Middle frontal gyrus (tissue), 1 donor: ENCODE data around the gene JMJD4.
"Not testable (repeated sequence)": the region's sequence is repeated elsewhere in the genome, so short reads cannot be mapped to it uniquely, and the experiment has no call there.

ENCODE experiments used
- DNase-seq: peaks from one replicate; pipeline ENCODE4 v3.0.0-alpha.2; 2015; ENCODE audit warnings: low spot score; ENCODE audit errors: extremely low spot score

Gene JMJD4

GRCh38 chr1:227732586-227733308 lies 2.4 kb downstream of the JMJD4 start:
- no peak for DNase-seq

DNA sequence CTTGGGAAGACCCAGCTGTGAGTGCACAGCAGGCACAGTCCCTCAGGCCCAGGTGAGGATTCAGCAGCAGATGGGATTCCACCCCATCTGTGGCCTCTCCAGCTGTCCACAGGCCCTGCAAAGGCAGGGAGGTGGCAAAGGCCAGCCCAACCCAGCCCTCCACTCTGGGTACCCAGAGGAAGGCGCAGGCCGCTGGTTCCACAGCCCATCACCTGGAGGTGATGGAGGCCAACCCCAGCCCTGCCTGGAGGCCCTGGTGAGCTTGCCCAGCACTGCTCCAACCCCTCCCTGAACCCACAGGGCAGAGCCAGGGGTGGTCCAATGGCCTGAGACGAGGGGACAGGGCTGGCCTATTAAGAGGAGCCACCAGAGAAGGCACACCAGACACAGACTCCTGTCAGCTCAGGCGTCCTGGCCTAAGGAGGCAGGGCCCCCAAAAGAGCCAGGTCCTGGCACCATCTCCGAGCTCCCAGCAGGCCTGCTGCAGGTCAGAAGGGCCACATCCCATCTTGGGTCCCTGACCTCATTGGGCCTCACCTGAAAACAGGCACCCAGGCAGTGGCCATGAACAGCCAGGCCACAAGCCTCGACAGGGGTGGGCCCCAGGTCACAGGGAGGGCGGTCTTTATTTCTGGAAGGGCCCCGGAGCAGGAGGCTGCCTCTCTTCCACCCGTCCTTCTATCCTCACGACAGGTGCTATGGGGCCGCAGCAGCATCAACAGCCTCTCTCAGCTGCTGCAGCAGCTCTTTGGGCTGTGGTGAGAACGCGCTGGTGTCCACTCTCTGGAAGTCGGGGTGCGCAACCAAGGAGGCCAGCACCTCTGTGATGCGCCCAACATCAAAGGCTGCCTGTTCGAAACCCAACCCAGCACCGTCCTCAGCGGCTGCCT lies 3.2 kb downstream of the JMJD4 start:
- DNase-seq: no peak

DNA sequence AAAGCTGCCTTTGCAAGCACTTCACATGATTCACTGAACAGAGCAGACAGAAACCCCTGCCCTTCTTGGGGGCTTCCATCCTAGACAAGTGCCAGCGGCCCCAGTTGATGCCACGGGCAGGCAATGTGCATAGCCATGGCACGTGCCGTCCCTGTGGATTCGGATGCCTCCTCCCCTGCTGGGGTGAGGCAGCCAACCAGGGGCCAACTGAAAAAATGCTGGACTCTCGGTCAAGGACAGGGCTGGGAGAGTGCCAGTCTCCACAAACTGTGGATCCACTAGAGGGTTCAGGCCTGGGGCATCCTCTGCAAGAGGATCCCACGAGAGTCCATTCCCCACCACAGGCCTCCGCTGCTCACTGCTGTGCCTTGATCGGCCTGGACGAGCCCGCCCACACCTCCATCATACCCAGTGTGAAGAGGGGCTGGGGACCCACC lies 3.8 kb downstream of the JMJD4 start:
- no peak for DNase-seq

- no peak for DNase-seq
Observed at GRCh38 chr1:227730630-227731151, 4.4 kb downstream of the JMJD4 start.

DNA sequence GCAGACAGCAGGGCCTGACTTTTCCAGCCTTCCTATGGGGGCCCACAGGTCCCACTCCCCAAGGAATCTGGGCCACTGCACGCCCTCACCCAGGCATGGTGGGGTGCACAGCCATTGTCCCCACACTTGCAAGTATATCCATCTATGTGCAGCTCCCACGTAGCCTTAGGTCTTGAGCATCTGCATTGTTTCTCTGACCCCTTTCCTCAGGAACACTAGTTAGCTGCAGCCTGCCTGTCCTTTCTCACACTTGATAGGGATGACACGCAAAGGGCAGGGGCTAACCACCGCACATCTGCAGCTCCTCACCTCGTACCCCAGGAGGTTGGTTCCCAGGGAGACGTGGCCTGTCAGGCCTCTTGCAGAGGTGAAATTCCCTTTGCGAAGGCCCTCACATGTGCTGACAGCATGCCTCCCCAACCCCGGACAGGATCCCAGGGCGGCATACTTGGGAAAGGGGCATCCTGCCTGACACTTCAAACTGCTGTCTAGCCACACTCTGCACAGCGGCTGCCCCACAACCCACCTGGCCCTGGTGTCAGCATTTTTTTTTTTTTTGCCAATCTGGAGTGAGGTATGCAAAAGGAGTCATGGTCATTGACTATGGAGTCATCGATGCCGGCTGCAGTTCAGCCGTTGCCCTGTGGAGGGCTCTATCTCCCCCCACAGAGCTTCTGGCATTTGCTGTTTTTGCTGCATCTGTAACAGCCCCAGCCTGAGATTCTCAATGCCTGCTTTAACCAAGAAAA lies 5.0 kb downstream of the JMJD4 start:
- peak; percentile 30 for DNase-seq

- DNase-seq: no peak
Observed at GRCh38 chr1:227729144-227729880, 5.8 kb downstream of the JMJD4 start.

DNA sequence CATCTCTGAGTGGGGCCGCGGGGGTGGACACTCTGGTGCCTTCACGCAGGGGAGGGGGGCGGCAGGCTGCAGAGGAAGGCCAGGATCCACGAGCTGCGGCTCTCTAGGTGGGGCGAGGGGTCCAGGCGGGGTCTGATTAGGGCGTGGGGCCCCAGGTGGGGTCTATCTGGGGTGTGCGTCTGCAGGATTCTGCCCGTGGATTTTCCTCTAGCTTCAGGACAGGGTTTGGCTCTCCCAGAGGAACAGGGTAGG lies 6.3 kb downstream of the JMJD4 start:
- DNase-seq: no peak

- DNase-seq: no peak
Observed at GRCh38 chr1:227728059-227728891, 6.8 kb downstream of the JMJD4 start.

DNA sequence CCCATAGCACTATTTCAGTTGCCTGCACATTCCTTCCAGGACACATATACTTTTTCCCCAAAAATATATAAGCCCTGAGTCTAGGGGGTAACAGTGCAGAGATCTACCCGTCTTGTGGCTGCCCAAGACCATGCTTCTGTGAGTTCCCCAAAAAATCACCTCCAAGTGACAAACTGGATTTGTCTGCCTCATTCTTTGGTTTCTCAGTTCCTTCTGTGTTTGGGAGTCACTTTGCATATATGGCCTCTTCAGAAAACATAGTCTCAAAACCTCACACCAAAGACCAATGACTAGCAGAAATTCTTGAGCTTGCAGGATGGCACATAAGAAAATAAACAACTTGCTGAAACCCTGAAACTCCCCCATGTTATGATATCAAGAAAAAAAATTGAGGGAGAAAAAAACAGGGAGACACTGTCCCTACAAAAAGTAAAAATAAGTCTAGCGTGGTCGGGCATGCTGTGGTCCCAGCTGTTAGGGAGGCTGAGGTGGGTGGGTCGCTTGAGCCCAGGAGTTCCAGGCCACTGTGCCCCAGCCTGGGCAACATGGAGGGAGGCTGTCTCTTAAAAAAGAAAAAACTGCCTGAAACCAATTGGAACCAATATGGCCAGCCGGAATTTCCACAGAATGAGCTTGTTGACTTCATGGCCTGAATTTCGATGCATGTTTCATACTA lies 8.0 kb downstream of the JMJD4 start:
- DNase-seq: no peak

DNA sequence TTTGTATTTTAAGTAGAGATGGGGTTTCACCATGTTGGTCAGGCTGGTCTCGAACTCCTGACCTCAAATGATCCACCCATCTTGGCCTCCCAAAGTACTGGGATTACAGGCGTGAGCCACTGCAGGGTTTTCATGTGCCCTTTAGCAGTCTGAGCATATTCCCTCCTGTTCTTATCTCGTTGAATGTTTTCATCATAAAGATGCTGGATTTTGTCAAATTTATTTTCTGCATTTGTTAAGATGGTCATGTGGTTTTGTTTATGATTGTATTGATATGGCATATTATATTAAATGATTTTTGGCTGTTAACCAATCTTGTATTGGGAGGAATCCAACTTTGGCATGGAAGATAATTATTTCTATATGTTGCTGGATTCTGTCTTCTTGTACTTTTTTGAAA lies 8.8 kb downstream of the JMJD4 start:
- DNase-seq: no peak

- DNase-seq: no peak
Observed at GRCh38 chr1:227725046-227725445, 10.1 kb downstream of the JMJD4 start.

DNA sequence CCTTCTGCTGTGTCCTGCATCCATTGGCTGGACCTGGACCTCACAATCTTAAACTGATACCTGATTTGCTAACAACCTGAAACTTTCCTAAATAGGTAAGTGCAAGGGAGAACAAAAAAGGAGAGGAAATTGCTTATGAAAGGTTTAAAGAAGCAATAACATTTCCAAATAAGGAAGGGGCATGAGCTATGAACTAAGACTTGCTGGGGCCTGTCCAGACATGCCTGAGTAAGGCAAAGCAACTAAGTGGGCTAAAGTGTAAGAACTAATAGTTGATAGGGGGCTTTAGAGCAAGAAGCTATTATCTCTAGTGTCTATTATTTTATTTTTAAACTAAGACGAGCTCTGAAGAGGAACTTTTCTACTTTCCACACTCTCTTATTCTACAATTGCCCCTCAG lies 11.6 kb downstream of the JMJD4 start:
- no peak for DNase-seq

DNA sequence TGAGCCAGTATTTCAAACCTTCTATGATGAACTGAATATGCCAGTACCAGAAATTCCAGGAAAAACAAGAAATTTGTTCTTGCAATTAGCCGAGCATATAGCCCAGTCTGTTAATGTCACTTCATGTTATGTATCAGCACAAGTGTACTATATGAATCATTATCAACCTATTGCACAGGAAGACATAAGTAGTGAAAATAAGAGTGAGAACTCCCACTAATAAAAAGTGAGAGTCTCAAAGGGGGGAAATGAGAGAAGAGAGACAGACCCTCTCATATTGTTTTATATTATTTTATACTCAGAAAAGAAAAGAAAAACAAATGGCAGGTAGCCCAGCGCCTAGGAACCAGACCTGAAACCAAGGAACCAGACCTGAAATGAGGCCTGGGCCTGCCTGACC lies 16.2 kb downstream of the JMJD4 start:
- DNase-seq: no peak

- no peak for DNase-seq
Observed at GRCh38 chr1:227712648-227713047, 22.5 kb downstream of the JMJD4 start.

DNA sequence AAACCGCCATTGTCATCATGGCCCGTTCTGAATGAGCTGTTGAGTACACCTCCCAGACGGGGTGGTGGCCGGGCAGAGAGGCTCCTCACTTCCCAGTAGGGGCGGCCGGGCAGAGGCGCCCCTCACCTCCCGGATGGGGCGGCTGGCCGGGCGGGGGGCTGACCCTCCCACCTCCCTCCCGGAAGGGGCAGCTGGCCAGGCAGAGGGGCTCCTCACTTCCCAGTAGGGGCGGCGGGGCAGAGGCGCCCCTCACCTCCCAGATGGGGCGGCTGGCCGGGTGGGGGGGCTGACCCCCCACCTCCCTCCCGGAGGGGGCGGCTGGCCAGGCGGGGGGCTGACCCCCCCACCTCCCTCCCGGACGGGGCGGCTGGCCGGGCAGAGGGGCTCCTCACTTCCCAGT lies 24.6 kb downstream of the JMJD4 start:
- DNase-seq: not testable (repeated sequence)

- no peak for DNase-seq
Observed at GRCh38 chr1:227709451-227709850, 25.7 kb downstream of the JMJD4 start.

- DNase-seq: no peak
Observed at GRCh38 chr1:227707846-227708245, 27.3 kb downstream of the JMJD4 start.

DNA sequence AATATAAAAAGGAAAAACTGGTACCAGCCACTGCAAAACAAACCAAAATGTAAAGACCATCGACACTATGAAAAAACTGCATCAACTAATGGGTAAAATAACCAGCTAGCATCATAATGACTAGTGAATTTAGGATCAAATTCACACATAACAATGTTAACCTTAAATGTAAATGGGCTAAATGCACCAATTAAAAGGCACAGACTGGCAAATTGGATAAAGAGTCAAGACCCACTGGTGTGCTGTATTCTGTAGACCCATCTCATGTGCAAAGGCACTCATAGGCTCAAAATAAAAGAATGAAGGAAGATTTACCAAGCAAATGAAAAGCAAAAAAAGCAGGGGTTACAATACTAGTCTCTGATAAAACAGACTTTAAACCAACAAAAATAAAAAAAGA lies 33.5 kb downstream of the JMJD4 start:
- not testable (repeated sequence) for DNase-seq

- DNase-seq: no peak
Observed at GRCh38 chr1:227697321-227697864, 37.7 kb downstream of the JMJD4 start.

DNA sequence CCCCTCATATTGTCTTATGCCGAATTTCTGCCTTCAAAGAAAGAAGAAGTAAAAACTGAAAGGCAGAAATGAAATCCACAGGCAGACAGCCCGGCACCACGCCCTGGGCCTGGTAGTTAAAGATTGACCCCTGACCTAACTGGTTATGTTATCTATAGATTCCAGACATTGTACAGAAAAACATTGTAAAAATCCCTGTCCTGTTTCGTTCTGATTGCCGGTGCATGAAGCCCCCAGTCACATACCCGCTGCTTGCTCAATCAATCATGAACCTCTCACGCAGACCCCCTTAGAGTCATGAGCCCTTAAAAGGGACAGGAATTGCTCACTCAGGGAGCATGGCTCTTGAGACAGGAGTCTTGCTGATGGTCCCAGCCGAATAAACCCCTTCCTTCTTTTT lies 49.3 kb downstream of the JMJD4 start:
- no peak for DNase-seq
